ENCODE data around the gene SCNN1G.

DNA sequence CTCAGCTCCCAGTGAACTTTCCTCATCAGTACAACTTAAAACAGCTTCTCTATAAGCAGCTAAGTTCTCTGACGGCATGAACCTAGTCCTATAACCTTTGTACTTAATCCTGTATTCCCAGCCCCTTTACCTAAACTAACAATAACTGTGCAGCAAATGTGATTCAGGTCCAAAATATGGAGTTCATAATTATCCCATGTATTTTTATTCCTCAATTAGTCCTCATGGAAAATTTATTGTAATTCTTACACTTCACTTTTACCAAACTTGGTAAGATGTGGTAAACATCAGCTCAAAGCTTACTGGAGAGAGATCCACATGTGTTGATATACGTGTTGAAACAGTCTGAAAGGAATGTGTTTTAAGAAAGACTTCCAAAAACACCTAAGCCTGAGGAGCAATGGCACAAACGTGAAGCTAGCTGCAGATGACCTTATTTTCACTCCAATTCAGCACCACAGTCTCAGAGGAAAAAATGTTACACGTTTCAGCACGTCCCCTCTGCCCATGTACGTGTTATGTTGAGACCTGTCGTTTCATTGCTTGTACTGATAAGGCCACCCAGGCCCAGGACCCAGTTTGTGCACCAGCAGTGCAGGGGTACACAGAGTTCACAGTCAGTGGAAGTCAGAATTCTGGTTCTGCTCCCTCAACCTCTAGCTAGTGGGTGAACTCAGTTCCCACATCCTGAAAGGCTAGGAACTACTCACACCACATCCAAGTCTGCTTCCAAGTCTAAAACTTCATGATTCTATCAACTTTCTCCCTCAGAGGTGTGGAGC lies 40.4 kb upstream of the SCNN1G start:
- TF ChIP-seq CTCF (IDR thresholded peaks at IDR 0.05): no peak
- TF ChIP-seq POLR2AphosphoS5 (IDR thresholded peaks at IDR 0.05): peak; percentile 65 to 73

All from esophagus muscularis mucosa (tissue), 3 donors.